ENCODE data around the gene TMEM95.
A peak's percentile ranks its signal among the peaks of the same experiment; 100 is the strongest.

Gene TMEM95, protein sequence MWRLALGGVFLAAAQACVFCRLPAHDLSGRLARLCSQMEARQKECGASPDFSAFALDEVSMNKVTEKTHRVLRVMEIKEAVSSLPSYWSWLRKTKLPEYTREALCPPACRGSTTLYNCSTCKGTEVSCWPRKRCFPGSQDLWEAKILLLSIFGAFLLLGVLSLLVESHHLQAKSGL

GRCh38 chr17:7355053-7355452 lies at the start of gene TMEM95:
TMEM95 (plus strand) TSS chr17:7355156; CDS start chr17:7355205, 49 bp downstream.
- no peak for DNase-seq (ENCODE audit: low read depth)
- TF ChIP-seq CTCF (IDR thresholded peaks at IDR 0.05; ENCODE audit: insufficient read depth, low read depth, low read length, missing control alignments) = no peak
- no peak within 1 kb of the TSS for H3K4me3 ChIP-seq (ENCODE audit: low read depth, low read length)

DNA sequence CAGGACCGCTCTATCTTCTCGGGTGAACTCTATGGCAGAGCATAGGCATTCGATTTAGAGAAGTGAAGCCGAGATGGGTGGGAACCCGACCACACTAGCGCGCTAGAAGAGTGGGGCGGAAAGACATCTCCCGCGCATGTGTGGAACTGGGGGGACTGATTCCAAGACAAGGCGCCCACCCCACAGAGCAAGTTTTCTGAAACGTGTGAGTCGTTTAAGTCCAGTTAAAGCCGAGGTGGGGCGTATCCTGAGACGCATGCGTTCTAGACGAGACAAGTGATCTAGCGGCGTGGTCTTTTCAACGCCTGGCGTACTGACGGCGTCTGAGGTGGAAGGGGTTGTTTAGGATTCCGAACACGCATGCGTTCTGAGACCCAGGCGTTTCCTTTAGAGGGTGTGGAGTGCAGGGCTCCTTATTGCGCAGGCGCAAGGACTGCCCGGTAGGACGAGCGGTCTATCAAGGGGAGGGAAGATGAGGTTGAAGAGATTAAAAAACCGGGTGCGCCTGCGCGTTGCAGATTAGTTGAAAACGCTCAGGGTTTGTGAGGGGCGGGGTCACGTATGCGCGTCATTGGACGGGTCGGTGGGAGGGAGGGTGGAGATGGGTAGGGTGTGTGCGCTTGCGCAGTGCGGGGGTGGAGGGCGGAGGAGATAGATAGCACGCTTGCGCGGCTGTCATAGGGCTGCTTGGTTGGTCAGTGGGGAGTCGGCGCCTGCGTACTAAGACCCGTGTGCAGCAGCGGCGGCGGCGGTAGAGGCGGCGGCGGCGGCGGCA lies 47.9 kb upstream of the TMEM95 start, which contains the start of gene EIF5A:
Gene EIF5A, plus strand, starts transcription at position 718 of the 775 bp plus-strand sequence. CDS start 2,008 bp downstream, outside the sequence.
- peak; percentile 100 for DNase-seq (ENCODE audit: low read depth)
- TF ChIP-seq CTCF (IDR thresholded peaks at IDR 0.05; ENCODE audit: insufficient read depth, low read depth, low read length, missing control alignments) = no peak
- H3K4me3 ChIP-seq (ENCODE audit: low read depth, low read length) = peak within 1 kb of the TSS; percentile 80

- peak; percentile 19 for TF ChIP-seq CTCF (IDR thresholded peaks at IDR 0.05; ENCODE audit: insufficient read depth, low read depth, low read length, missing control alignments)
- DNase-seq (ENCODE audit: low read depth) = peak; percentile 69
- H3K4me3 ChIP-seq (ENCODE audit: low read depth, low read length) = peak overlapping the region; percentile 80
Measured at GRCh38 chr17:7307686-7308624, 47.0 kb upstream of the TMEM95 start.

GRCh38 chr17:7308625-7309433 lies 46.1 kb upstream of the TMEM95 start:
- H3K4me3 ChIP-seq (ENCODE audit: low read depth, low read length) = peak overlapping the region; percentile 80
- no peak for TF ChIP-seq CTCF (IDR thresholded peaks at IDR 0.05; ENCODE audit: insufficient read depth, low read depth, low read length, missing control alignments)
- DNase-seq (ENCODE audit: low read depth) = peak; percentile 95

- TF ChIP-seq CTCF (IDR thresholded peaks at IDR 0.05; ENCODE audit: insufficient read depth, low read depth, low read length, missing control alignments) = no peak
- peak overlapping the region; percentile 80 for H3K4me3 ChIP-seq (ENCODE audit: low read depth, low read length)
- DNase-seq (ENCODE audit: low read depth) = no peak
Measured at GRCh38 chr17:7309628-7310027, 45.3 kb upstream of the TMEM95 start.
